HG02678 (cell line): ENCODE measurements around the gene FAM163B.

Experiments
- ATAC-seq: cut with Tn5 transposase; IDR thresholded peaks from one replicate; pipeline ENCODE4 v1.9.1; 2021; ENCODE audit warnings: mild to moderate bottlenecking, moderate library complexity; ENCODE audit not compliant: unreplicated experiment

Gene FAM163B

DNA sequence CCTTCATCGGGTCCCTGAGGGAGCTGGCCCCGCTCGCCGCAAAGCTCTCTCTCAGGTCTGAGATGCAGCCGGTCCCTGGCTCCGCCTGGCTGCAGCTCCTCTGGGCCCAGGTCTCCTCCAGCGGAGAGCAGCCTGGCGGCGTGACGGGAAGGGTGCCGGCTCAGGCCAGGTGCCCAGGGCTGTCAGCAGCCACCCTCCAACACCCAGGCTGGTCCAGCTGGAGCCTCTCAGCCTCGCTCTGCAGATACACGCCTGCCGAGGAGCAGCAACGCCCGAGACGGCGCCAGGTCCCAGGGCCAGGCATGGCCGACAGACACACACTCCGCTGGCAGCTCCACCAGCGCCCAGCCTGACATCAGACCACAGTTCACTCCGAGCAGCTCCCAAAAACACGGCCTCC lies 25.6 kb downstream of the FAM163B start:
- ATAC-seq = no peak

DNA sequence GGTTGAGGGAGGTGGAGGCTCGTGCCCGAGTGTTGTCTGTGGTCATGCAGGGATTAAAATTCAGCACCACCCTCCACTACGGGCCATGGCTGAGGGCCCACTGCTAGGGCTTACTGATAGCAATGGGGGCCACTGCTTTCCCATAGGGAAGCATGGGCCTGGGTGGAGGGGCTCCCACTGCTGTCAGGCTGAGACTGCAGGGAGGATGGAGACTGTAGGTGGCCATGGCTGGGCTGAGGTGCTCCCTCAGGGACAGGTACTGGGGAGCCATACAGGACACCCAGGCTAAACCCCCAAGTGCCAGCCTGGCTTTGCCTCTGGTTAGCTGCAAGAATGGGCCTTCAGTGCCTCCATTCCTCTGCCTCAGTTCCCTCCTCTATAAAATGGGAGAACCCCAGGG lies 26.1 kb downstream of the FAM163B start:
- no peak for ATAC-seq

DNA sequence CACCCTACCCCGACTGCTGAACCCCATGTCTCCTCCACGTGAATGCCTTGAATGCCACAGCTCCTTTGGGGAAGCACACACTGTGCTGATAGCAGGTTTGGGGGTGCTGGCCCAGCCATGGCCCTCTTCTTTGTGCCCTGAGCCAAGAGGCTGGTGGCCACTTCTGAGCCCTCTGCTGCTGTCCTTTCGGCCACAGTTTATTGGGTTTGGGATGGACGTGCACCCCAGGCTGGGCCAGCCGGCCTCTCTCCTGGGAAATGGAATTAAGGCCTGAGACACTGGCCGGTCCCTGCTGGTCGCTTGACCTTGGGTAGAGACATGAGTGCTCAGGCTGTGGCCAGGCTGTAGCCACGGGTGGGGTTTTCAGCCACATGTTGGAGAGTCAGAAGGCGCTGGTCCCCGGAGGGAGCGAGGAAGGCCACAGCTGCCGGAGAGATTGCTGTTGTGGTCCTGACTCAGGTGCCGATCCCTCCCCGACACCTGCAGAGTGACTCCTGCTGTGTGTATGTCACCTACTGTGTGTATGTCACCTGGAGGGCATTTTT lies 26.6 kb downstream of the FAM163B start:
- ATAC-seq = no peak

DNA sequence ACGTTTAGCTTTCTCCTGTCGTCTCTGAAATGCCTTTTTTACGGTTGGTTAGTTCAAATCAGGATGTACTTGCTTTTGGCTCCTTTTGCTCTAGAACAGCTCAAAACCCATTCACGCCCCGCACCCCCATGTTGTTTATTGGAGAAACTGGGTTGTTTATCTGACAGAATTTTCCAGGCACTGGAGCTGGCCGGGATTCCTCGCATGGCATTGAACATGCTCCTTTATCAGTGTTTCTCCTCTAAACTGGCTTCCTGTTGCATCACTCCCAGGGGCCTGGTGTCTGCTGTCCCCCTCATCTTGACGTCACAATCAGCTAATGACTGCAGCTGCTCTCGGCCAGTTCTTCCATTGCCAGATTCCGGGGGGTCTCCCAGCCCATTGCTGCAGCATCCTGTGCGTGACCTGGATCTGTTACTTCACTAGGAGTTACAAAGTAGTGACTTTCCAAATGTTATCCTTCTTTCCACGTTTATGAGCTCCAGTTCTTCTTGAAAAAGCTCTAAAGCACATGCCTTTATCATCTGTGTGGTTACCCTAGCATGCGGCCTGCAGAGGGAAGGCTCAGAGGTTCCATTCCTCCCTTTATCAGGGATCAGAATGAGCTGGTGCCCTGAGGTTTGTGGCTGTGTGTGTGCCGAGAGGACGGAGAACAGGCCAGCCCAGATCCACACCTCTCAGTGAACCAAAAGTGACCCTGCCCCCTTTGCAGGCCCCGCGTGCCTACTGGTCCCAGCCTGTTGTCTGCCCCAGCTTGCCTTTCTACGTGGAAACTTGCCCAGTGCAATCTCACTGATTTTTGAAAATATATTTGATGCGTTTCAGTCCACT lies 27.5 kb downstream of the FAM163B start:
- ATAC-seq = no peak

DNA sequence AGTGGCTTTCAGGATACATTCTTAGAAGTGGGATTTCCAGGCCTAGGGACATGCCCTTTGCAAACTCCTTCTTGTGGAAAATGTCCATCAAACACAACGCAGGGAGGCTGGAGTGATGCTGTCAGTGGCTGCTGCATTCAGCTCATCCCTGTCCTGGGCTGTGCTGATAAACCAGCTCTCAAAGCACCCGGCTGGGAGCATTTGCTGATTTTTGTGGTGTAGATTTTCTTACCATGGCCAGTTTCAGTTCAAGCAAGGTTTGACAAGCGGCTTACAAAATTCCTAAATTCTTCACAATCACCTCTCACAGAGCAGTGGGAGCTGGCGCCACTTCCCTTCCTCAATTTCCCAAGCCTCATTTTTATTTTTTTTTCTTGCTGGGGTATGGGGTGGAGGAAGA lies 28.2 kb downstream of the FAM163B start:
- no peak for ATAC-seq

DNA sequence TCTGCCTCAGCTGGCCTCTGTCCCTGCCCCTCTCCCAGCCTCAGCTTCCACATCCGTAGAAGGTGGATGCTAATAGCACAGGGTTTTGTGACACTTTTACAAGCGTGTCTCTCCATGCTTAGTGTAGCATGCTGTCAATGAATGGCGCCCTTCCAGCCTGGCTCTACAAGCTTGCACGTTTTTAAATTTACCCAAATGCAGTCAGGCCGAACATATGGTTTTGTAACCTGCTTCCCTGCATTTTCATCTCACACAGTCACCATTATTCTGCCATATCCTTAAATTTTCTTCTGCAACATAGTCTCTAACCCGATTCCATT lies 28.8 kb downstream of the FAM163B start:
- no peak for ATAC-seq

DNA sequence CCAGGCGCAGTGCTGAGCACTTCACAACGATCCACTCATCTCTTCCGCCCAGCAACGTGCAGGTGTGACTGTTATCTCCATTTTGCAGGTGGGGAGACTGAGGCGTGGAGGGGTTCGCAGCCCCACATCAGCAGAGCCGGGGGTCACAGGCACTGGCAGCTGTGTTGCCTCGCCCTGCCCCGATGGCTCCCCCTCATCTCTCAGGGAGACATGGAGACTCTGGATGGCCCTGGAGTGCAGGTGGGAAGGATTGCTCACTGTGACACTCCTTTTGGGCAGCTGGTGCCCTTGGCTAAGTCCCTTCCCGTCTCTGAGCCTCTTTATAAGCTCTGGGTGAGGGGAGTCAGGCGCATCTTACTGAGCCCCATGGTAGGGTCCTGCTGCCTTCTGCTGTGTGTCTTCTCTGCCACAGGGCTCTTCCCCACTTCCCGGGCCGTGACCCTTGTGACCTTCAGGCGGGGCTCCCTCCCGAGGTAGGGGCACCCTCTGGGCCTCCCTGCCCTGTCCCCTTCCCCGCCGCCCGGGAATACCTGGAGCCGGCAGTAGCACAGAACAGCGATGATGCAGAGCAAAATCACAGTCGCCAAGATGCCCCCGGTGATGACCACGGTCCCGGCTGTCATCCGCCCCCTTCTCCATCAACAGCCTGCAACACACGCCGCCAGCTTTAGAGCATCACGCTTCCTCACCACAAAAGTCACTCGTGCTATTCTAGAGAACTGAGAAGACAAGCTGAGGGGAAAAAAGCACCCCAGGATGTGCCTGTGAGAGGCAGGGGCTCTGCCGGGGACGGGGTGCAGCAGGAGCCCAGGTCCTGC lies 29.4 kb downstream of the FAM163B start:
- ATAC-seq = no peak

DNA sequence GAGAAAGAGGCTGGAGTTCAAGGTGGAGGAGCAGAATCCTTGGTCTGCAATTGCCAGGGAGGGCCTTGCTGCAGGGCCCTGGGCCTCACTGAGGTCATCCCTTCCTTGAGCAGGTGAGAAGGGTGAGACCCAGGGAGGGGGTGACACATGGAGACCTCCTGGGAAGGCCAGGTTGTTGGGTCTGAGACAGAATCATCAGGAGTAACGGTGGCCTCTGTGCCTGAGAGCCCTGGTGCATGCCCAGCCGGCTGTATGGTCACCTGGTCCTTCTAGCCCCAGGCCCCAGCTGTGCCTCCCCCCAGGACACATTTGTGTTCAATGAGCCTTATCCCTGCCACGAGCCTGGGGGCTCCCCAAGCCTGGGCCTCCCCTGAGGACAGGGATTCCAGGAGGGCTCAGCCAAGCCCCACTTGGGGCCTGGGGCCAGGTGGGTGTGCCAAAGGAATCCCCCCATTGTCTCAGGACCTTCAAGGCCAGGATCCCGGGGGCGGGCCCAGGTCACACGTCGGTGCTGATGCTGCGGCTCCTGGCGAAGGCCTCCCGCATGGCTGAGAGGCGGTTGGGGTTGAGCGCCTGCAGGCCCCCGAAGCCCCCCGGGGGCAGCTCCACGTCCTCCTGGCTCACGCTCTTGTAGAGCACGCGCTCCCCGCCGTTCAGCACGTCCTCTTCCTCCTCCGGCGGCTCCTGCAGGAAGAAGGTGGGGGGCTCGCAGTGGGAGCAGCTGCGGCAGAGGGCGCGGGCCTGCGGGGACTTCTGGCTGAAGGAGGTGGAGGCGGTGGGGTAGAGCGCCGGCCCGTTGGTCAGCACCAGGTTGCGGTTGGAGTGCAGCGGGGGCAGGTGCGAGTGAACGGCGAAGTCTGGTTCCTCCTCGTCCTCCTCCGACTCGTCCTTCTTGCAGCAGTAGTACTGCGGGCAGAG lies 30.4 kb downstream of the FAM163B start:
- no peak for ATAC-seq

DNA sequence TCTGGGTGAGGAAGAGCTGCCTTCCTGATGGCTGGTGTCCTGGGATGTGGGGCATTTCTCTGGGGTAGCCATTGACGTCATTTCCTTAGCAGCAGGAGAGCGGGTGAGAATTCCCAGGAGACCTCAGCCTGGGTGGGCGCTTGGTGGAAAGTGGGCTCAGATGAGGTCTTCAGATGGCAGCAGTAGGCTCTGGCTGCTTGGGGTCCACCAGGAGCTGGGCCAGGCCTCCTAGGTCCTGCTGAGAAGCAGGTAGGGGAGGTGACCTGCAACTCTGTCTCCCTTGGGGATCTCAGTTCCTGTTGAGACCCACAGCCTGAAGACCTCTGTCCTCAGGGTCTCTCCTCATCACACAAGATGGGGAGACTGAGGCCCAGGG lies 31.5 kb downstream of the FAM163B start:
- ATAC-seq = no peak

DNA sequence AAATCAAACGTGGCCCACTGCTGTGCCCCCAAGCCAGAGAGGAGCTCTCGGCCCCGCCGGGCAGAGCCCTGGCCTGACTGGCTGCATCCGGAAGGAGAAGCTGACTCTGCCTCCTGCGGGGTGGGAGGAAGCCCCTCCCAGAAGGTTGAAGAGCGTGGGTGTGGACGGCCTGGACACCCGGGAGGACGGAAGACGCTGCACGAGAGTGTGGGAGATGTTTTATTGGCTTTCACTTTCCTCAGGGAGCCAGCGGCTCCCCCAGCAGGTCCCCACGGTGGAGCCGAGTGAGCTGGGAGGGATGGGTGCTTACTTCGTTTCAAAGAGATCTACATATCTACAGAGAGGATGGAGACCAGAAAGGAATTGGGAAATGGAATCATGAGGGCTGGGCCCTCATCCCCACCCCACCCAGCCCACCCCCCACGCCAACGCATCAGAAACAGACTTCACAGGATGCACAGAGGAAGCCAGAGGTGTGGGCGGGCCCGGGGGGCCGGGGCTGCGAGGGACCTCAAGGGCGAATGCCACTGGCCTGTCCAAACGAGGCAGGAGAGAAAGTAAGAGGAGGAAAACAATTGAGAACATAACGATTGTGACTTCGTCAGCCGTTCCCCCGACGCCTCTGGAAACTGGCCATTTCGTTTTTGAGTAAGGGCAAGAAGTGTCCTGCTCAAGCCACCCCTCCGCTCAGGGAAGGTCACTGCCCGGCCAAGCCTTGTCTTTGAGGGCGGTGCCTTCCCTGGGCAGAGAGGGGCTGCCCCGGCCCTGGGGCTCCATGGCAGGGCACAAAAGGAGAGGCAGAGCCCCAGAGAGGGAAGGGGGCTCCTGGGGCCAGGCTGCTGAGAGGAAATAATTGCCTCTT lies 32.1 kb downstream of the FAM163B start:
- no peak for ATAC-seq

DNA sequence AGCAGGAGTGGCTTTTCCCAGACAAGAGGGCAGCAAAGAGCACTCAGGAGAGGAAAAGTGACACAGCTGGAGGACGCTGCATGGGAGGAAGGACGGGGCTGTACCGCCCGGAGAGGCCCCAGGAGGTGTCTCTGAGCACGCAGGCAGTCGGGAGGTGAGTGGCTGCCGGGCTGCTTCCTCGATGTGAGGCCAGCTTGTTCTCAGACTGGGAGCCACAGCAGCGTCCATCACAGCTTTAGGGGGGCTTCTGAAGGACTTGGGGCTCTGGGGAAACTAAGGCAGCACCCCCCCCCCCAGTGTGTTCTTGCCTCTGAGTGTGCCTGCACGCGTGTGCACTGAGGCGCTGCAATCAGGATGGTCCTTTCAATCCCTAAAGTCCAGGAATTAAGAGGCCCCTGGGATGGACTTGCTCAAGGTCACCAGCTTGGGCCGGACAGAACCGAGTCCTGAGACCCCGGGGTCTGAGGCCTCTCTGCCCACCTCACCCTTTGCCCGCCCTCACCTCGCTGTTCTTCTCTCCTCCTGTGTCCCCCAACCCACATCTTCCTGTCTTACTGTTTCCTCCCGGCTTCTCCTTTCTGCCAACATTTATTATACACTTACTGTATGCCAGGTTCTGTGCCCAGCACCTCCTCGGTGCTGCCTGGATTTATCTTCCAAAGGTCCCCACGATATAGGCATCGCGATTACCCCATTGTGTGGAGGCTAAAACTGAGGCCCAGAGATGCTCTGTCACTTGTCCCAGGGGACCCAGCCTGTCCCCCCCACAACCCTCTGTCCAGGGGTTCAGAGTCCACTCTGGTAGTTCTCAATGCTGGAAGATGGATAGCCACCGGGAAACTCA lies 32.9 kb downstream of the FAM163B start:
- ATAC-seq = no peak

DNA sequence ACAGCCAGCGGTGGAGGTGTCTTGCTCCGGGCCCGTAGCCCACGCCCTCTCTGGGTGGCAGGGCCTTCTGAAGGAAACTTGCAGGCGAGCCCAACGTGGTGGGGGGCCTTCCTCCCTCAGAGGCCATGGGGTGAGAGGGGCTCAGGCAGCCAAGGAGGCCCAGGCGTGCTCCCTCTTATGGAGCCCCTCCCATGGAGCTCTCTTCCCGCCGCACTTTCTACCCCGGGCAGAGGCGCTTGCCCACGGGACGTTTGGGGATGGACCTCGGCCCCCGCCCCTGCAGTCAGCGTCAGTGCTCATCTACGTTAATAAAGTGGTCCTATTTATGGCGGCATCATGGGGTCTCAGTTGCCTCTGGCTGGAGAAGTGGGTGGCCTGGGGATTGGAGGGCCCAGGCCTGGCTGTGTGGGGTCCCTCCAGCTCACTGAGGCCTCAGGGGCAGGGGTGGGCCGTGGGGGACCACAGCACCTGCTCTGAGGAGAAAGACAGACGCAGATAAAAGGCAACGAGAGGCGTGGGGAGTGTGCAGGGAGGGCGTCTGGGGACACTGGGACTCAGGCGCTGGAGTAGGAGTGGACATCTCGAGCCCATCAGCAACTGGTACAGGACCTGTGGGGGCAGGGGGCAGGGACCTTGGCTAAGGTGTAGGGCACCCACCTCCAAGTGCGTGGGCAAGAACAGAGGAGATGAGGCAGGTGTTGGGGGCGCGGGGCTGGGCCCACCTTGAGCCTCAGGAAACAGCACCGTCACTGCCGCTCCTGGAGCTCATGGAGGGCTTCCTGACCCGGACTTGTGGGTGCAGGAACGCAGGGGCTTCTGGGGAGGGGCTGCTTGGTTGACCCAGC lies 33.8 kb downstream of the FAM163B start:
- no peak for ATAC-seq

DNA sequence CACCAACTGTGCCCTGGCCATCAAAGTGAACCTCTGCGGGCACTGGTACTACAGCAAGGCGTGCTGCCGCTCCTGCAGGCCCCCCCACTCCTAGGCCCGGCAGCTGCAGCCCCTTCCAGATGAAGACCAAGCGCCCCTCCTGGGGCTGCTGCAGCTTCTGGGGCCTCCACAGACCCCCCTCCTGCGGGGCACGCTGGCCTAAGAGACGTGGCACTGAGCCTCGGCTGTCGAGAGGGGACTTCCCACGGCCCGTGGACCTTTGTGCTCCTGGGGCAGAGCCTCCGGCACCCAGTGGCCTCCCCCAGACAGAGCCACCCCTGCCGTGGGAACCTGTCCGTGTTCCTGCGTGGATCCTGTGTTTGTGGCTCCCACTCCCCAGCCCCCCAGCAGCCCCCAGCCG lies 34.4 kb downstream of the FAM163B start:
- ATAC-seq = no peak

DNA sequence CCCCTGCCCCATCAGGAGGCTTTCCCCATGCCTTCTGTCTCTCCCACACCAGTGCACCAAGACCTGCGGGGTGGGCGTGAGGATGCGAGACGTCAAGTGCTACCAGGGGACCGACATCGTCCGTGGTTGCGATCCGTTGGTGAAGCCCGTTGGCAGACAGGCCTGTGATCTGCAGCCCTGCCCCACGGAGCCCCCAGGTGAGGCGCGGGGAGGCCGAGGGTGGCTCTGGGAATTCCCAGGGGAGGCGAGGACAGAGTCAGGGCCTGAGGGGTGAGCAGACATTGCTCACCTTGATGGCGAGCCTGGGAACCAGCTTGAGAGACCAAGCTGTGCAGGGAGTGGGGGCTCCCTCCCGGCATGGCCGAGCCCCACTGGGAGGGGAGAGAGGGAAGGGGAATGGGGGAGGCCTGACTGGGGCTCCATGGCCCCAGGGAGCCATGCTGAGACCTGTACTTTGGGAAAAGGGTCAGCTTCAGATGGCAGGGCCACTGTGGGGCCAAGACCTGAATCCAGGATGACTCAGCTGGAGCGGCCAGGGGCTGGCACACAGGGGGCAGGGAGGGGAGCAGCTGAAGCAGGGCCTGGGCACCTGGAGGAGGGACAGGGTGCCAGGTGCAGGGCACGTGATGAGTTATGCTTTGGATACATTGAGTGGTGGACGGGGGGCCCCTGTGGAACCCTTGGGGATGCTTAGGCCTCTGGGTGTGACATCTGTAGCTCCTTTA lies 35.2 kb downstream of the FAM163B start:
- ATAC-seq = no peak

DNA sequence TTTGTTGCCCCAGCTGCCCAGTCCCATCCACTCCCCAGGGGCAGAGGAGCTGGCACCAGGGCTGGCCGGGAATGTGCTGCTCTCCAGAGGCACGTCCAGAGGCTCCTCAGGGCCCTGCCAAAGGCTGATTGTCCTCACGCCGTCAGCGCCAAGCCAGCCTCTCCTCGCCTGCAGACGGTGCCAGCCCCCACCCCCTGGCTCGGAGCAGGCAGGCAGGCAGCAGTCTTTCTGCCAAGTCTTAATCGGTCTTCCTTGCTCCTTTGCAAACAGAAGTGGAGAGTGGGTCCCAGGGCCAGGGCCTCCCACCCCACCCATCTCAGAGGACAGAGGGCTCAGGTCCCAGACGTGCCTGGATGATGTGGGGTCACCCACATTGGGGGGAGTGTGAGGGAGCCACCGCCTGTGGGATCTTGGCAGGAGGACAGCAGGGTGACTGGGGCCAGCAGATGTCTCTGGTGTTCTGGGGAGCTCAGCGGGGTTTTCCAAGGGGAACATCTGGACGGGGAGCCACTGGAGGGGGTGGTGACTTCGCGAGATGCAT lies 36.3 kb downstream of the FAM163B start:
- ATAC-seq = no peak

DNA sequence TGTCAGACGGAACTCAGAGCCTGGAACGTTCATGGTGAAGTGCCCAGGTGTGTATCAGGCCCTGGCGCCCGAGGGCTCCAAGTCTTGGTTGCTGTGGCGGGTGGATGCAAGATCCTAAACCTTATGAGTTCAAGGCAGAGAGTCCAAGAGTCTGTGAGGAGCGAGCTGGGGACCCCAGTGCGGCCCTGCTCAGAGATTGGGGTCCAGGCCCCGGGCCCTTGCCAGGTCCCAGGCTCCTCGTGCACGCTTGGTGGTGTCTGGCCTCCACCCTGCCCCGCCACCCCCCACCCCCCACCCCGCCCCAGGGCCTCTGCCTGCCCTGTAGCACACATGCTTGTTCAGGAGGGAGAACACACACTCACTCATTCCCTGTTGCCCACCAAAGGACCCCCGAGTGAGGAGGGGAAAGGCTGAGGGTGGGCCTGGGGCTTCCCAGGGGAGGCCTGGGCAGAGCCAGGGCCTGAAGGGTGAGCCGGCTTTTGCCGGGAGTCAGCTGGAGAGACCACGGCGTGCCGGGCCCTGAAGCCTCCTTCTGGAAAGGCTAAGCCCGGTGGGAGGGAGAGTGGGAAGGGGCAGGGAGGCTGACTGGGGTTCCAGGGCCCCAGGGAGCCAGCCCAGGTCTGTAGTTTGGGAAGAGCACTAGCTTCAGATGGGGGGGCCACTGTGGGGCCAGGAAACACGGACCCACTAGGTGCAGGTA lies 37.1 kb downstream of the FAM163B start:
- ATAC-seq = no peak

DNA sequence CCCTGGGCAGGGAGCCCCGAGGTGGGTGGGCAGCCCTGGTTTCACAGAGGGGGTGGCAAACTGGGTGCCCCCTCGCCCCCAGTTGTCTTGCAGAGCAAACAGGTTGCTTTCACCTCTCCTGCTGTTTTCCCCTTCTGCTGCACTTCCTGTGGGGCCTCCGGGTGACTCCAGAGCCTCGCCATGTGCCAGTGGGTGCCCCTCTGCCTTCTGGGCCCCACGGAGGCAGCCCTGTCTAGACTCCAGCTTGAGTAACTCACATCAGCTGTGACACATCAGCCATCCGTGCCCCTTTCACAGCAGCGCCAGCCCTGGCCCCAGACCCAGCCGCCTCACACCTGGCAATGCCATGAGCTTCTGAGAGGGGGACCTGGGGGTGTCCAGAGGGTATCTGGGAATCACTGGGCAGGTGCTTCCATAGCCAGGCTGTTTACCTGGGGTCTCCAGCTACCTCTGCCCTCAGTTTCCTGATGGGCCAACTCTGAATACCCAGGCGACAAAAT lies 37.7 kb downstream of the FAM163B start:
- no peak for ATAC-seq
